Epithelial cell of prostate (primary cell): ENCODE results near the gene ARMS2.

Experiments
- DNase-seq: peaks from one replicate; pipeline ENCODE4 v3.0.0-alpha.2; 2011; ENCODE audit warnings: low read depth, low spot score
- H3K27ac ChIP-seq: fragments of 450-650 bp; 2 replicates; pipeline ENCODE4 v1.5.1; 2017; ENCODE audit warnings: mild to moderate bottlenecking

ARMS2 gene

DNA sequence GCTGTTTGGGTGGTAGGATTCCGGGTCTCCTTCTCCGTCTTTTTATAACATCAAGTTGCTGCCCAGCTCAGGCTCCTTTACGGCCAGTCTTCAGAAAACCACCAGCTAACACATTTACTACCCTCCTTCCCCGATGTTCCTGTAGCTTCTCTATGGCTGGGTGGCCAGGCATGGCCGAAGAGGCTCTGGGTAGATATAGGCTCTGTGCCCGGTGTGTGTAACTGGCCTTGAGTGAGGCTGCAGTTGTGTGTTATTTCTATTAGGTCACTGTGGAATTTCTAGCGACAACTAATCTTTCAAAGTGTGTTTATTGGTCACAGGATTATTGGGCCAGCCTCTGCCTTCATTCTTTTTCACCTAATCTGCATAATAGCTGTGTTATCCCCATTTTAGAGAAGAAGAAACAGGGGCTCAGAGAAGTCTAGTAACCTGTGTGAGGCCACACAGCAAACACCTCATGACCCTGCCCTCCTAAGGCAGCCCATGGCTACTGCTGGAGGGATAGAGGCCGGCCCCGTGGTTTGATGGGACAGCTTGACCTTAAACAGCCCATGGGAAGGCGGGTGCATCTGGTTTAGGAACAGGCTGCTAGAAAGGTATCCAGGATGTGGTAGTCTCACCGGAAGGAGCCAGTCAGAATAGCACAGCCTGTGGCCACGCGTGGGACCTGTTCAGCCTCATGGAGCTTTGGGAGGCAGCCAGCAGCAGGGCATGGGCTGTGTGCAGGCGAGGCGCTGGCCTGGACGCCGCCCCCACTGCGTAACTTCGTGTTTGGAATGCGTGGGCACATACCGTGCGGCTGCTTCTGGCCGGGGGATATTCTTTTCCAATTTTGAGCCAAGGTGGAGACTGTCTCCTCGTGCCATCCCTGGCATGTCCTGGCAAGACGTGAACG is 36.6 kb downstream of the ARMS2 start:
- DNase-seq: peak; percentile 54
- H3K27ac ChIP-seq: peak overlapping the region; percentile 65

DNA sequence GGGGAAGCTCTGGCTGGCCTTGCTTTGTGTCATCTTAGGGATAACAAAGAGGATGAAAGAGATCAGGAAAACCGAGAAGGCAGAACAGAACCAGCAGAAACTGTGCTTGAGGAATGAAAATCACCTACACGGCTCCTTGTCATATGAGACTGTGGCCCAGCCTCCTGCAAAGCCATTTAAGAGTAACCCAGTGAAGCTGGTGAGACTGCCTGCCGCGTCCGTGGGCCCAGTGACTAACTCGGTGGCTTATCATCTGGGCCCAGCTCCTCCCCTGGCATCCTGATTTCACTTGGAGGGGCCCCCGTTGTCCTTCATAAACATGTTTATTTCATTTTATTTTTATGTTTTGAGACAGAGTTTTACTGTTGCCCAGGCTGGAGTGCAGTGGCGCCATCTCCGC is 37.6 kb downstream of the ARMS2 start:
- peak overlapping the region; percentile 65 for H3K27ac ChIP-seq
- no peak for DNase-seq

DNA sequence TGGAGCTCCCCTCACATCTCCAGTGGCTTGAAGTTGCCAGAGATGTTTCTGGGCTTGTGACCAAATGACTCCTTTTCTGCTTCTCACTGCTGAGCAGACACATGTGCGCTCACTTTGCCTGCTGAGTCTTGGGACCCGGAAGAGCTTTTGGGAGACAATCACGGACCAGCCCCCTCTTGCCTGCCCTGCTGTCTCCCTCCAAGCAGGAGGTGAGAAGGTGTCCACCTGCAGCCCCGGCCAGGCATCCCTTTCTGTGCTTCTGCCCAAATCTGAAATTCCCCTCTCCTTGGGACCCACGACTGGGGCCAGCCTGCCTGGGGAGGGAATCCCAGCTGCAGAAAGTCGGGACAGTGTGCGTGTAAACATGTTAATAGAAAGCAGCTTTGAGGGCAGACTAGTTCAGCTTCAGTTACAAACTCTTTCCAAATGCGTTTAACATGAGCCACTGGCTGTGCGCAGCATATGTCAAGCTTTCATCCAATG is 38.6 kb downstream of the ARMS2 start:
- no peak for DNase-seq
- H3K27ac ChIP-seq: peak overlapping the region; percentile 84

DNA sequence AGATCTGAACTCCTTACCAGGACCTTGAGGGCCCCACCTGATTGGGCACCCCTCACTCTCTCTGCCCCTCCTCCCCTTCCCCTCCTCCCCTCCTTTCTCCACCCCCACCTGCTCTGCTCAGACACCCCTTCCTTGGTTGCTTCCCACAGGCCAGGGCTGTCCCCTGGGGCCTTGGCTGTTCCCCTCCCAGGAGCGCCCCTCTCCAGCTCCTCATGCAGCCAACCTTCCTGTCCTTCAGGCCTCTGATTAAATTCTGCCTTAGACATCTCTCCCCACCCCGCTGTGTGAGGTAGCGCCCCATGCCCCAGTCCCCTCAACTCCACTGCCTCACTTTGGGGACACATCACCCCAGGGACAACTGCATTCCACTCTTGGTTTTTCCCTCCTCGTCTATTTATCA is 39.3 kb downstream of the ARMS2 start:
- no peak for DNase-seq
- peak overlapping the region; percentile 84 for H3K27ac ChIP-seq

DNA sequence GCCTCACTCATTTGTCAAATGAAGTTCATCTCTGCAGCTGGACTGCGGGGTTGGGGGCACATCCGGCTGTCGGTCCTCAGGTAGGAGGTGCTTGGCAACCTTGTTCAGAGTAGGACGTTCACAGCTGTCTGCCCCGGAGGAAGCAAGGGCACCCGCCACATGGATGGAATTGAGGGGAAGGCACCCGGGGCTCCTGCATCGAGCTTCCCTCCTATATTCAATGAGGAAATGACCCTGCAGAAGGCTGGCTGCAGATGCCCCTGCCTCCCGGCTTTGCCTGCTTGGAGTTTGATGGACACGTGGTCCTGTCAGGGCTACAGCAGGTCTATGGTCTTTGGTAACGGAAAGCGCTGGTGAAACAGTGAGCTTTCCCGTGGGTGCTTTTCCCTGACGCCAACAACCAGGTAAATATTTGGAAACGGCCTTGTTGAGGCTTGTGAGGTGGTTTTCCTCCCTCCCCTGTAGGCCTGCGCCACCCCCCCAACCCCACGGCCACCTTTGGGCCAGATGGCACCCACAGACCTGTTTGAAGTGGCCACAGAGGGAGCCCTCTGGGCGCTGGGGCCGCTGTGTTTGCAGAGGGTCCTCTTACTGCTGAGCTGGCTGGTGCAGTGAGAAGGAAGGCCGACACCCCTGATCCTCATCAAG is 39.8 kb downstream of the ARMS2 start:
- DNase-seq: no peak
- H3K27ac ChIP-seq: peak overlapping the region; percentile 84

DNA sequence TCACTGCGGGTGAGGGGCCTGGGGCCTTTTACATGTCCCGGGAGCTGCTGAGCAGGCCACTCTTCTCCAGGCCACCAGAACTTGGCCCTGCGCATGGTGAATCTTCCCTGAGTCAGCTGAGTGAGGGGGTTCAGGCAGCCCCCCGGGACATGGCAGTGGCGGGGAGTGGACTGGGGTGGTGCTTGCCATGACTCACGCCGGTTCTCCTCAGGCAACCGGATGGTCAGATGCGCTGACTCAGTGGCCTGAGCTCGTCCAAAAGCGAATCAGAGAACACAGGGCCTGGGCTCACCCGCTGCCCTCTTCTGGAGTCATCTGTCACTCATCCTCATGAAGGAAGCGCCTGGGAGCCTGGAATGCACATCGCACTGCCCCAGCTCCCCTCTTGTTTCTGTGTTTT is 40.4 kb downstream of the ARMS2 start:
- DNase-seq: no peak
- peak overlapping the region; percentile 84 for H3K27ac ChIP-seq

DNA sequence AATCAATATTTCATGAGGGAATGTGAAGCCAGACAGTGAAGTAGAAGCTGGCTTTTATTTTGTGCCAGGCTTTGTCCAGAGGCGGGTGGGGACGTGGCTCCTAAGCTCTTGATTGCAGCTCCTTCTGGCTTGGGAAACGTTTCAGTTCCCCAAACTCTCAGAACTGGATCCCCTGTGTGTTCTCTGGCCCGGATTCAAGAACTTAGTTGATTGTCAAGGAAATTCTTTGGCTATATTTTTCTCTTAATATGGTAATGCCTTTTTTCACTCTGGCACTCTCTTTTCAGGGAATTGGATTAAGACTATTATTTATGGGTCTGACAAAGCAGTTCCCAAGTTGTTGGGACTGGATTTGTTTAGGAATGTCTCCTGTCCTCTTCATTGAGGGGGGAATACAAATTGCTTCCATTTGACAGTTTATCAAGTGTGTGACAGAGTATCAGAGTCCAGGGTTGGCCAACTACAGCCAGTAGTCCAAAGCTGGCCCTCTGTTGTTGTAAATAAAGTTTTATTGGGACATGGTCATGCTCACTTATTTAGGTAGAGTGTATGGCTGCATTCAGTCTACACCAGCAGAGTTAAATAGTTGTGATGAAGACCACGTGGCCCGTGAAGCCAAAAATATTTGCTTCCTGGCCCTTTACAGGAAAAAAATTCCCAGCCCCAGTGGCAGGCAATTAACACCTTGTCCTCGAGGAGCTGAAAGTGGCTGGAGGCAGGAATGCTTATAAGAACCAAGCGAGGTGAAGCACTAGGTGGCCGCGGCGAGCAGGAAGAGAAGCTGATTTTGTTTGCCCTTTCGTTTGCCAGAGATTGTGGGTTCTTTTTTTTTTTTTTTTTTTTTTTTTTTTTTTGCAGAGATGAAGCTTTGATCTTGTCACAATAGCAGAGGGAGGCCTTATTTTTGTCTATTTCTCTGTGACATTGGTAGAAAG is 41.2 kb downstream of the ARMS2 start:
- peak overlapping the region; percentile 84 for H3K27ac ChIP-seq
- no peak for DNase-seq

DNA sequence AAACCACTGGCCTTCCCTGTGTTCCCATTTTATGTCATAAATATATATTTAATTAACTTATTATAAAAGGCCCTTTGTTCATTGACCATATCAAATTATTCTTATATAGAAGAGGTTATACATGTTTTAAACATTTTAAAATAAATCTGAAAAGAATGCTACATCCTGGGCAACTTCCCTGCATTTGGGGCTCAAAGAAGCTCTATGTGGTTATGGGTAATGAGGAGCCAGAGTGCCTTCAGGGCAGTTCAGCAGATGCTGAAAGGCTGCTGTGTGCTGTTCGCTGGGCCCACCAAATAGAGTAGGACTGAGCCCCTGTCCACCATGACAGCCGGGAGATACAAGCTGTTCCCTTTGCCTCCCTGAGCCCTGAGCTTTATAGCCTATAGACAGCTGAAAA is 42.8 kb downstream of the ARMS2 start:
- DNase-seq: no peak
- no peak overlapping the region for H3K27ac ChIP-seq

DNA sequence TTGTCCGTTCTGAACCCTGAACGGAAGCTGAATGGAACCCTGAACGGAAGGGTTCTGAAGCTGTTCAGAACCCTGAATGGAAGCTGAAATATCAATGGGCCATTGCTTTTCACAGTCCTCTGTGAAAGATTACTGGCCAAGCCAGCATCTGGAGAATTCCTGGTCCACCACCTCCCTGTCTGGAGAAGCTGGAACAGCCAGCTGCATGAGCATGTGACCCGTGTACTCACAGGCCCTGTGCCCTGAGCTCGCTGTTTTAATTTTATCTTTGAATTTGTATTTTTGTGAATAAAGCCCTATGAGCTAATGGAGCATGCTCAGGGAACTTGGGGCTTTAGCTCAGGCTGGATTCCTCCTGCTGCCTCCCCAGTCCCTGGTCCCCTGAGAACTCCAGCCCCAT is 44.1 kb downstream of the ARMS2 start:
- no peak overlapping the region for H3K27ac ChIP-seq
- no peak for DNase-seq

DNA sequence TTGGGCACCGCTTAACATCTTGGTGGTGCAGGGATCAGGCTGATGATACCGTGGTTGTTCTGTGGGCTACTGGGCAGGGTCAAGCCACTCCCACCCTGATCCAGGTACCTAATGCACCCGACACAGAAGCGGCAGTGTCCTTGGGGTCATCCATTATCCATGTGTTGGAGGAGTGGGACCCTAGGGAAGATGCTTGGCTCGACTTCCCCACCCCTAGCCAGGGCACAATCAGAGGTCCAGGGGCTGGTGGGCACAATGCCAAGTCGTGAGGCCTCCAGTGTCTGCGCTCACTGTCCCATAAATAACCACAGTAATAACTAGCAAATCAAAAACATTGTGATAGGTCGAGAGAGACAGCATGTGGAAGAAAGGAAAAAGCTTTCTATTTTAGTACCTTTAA is 44.6 kb downstream of the ARMS2 start:
- DNase-seq: no peak
- H3K27ac ChIP-seq: no peak overlapping the region

DNA sequence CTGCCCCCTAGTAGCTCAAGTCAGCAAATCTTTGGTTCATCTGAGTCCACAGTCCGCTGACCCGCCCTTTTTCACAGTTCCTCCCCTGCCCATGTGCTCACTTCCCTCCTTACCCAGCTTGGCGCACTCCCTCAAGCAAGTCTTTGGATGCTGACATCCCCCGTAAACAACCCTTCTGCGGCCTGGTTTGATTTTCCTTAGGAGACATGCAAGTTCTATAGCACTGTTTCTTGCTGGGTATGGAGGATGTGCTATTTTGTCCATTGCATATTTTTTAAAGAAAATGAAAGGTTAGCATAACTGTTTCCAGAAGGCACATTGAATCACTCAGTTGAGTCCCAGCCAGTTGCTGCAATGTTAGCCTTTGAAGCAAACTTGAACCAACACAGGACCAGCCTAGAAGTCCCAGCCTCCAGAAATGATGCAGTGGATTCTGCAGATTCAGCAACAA is 45.1 kb downstream of the ARMS2 start:
- no peak overlapping the region for H3K27ac ChIP-seq
- DNase-seq: no peak

DNA sequence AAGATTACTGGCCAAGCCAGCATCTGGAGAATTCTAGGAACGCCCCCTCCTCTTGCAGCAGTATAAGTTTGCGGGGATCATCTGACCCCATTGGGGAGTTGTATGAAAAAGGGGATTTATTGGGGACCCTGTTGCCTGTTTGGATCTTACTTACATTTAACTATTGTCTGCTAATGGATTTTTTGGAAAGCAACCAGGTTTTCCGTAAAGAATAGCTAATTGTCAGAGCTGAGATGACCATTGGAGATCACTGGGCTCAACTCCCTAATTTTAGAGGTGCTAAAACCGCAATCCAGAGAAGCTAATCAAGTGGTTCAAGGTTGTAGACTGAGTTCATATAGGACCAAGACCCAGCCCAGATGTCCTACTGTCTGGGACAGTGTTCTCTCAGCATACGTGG is 45.7 kb downstream of the ARMS2 start:
- no peak for DNase-seq
- no peak overlapping the region for H3K27ac ChIP-seq

DNA sequence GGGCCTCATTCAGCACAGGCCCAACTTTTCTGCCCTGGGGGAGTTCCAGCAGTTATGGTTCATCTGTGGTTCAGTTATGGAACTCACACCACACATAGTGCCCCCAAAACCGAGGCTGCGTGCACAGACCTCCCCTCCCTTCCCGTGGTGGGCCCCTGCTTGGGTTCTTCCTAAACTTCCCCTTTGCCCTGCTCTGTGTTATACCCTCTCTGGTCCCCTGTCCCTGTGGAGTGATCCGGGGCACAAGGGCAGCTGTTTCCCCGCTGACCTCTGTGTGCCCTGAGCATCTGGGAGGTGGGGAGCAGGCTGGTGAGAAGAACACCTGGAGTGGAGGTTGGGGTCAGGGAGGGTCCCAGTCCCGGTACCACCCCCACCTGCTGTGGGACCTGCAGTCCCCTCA is 46.3 kb downstream of the ARMS2 start:
- DNase-seq: no peak
- H3K27ac ChIP-seq: no peak overlapping the region

DNA sequence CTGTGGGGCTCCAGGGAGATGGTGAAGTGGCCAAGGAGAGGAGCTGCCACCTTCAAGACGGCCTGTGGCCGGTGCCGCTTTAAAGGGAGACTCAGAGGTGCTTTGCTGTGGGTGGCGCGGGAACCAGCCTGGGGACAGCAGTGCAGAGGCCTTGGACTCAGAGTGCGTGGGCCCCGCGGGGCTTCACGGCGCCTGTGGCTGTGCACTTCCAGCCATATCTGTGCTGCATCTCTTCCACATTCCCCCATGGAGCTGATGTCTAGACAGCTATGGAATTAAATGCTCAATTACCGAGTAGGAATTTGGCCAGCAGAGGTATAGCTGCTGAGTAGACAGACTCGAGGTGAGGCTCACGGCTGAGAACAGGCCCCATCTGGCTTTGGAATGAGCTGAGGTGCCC is 48.6 kb downstream of the ARMS2 start:
- DNase-seq: no peak

DNA sequence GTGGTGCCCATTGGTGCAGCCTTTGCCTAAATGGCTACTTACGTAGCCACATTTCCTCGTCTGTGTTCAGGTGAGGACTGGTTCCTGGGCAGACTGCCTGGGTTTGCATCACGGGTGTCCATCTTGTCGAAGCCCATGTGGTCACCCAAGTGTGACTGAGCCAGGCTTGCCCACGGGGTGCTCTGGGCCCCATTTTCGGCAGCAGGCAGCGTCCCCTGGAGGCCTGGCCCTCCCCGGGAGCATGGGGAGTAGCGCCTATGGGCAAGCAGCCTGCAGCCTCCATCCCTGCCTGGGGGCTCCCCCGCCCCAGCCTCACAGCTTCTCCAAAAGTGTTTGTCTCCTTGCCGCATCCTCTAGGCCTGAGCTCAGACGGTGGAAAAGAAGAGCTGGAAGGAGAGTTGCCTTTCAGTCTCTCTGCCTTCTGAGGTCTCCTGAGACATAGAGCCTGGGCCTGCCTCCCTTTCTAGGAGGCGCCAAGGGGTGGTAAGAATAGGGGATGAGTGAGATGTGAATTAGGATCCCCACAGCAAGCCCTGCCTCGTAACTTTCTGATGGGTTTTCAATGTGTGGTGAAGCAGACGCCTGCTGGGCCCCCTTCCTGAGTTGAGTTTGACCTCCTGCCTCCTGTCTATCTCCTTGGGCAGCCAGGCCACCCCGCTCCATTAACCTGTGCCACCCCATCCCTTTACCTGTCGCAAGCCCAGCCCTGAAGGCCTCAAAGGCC is 49.6 kb downstream of the ARMS2 start:
- no peak for DNase-seq
- H3K27ac ChIP-seq: no peak overlapping the region

More for the DNA sequence above, 48.6 kb downstream of the ARMS2 start:
- no peak overlapping the region for H3K27ac ChIP-seq

DNA sequence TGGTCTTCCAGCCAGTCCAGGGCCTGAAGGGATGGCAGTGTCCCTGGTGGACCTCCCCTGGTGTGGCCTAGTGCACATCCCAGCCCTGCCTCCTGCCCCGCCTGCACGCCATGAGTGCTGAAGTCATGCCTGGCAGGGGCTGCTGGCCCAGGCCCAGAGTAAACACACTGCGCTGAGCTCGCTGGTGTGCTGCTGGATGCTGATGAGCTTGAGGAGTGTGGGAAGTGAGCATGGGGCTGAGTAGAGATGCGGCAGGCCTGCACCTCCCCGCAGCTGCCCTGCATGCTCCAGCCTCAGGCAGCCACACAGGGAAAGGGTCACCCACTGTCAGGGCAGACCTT is 50.1 kb downstream of the ARMS2 start:
- no peak for DNase-seq
- H3K27ac ChIP-seq: no peak overlapping the region

DNA sequence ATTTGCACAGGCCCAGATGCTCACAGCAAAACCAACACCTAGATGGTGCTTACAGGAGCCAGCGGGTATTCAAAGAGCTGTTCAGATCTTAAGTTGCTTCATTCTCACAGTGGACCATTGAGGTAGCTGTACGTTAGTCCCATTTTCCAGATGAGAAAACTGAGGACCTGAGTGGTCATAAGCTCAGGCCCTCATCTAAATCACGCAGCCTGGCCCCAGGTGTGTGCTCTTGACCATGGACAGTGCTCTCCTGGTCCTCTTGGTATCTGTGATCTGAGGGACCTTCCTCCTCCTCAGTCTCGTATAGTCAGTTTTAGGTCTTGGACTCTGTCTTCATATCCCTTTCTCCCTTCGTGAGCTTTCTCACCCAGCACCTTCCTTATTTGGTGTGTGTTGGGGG is 50.6 kb downstream of the ARMS2 start:
- no peak for DNase-seq
- no peak overlapping the region for H3K27ac ChIP-seq

DNA sequence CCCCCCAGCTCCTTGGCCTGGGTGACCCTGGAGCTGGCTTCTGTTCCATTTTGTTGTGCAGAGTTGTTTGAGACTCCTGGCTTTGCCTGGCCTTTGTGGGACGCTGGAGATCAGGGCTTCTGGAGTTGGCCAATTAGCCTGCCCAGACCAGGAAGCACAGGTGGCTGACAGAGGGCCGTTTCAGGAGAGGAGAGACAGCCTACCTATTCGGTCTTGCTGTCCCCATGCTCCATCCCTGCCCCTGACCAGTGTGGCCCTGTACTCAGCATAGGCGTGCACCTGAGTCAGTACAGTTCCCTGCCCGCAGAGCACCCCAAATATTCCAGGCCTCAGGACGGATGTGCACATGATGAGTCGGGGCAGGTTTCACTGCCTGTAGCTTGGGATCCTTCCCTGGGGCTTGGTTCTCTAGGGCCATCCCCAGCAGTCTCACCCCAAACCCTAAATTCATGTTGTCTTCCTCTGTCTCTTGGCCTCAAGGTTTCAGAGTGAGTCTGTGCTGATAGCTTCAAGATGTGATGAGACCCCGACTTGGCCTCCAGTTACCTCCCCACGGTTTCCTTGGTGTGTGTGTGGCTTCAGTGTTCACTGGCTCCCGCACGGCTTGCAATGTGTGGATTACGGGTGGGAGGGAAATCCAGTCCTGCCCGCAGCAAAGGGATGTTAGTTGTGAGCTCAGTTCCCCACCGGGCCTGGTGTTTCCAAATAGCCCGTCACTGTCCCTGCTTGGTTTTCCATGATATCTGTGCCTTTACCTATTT is 51.6 kb downstream of the ARMS2 start:
- DNase-seq: no peak
- H3K27ac ChIP-seq: no peak overlapping the region
